ENCODE data around the gene SLC51B. TPM values are rescaled to one million over a fixed set of nuclear protein-coding genes. Genes with fewer than 3 reads are reported as not detected.

The SLC51B gene
- total and polyA plus RNA-seq, 11 donors: 0.08 TPM; not detected in 10

DNA sequence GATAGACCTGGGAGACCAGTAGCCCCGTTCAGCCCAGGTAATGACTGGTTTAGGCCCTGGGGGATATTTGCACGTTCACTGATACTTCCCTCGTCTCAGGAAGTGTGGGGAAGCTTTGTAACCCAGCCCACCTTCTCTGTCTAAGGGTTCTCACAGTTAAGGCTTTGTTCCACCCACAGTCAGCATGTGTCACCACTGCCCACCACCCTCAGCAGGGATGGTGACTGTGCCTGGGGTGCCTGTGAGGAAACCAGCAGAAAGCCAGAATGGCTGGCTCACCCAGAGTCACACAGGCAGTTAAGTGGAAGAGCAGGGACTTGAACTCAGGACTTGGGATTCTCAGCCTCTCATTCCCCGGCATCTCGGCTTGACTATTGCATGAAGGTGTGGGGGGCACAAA is 36.6 kb downstream of the SLC51B start:
- Histone ChIP-seq H3K9me3 (no peaks in the 10 kb centered on the region), H3K36me3 (no peaks in the 10 kb centered on the region), H3K27ac (peak overlapping the region in 9 of 12 donors; percentile 32 to 92 (median 64)), H3K4me3 (no peak overlapping the region), H3K27me3 (peaks cover 0 to 17% (median 0%) of the 10 kb centered on the region in 9 donors), H3K4me1 (peaks cover 8 to 88% (median 43%) of the 10 kb centered on the region in 12 donors)
- intact Hi-C loops (cut with DNase I): loop anchor here in 3 of 10 donors (2.0 to 10.0 kb wide), 3 partner anchors 27 to 49 kb away; no protein-coding TSS in a partner anchor
- ATAC-seq (no peak), DNase-seq (peak in 1 of 5 donors; percentile 18)
- WGBS, 4 donors: 73 to 80% (median 74%) methylated on average over 5 of the region's 5 CpGs
- no peak for TF ChIP-seq POLR2A (IDR thresholded peaks at IDR 0.05)
- TF ChIP-seq, protein P1, sequence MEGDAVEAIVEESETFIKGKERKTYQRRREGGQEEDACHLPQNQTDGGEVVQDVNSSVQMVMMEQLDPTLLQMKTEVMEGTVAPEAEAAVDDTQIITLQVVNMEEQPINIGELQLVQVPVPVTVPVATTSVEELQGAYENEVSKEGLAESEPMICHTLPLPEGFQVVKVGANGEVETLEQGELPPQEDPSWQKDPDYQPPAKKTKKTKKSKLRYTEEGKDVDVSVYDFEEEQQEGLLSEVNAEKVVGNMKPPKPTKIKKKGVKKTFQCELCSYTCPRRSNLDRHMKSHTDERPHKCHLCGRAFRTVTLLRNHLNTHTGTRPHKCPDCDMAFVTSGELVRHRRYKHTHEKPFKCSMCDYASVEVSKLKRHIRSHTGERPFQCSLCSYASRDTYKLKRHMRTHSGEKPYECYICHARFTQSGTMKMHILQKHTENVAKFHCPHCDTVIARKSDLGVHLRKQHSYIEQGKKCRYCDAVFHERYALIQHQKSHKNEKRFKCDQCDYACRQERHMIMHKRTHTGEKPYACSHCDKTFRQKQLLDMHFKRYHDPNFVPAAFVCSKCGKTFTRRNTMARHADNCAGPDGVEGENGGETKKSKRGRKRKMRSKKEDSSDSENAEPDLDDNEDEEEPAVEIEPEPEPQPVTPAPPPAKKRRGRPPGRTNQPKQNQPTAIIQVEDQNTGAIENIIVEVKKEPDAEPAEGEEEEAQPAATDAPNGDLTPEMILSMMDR (IDR thresholded peaks at IDR 0.05): no peak

DNA sequence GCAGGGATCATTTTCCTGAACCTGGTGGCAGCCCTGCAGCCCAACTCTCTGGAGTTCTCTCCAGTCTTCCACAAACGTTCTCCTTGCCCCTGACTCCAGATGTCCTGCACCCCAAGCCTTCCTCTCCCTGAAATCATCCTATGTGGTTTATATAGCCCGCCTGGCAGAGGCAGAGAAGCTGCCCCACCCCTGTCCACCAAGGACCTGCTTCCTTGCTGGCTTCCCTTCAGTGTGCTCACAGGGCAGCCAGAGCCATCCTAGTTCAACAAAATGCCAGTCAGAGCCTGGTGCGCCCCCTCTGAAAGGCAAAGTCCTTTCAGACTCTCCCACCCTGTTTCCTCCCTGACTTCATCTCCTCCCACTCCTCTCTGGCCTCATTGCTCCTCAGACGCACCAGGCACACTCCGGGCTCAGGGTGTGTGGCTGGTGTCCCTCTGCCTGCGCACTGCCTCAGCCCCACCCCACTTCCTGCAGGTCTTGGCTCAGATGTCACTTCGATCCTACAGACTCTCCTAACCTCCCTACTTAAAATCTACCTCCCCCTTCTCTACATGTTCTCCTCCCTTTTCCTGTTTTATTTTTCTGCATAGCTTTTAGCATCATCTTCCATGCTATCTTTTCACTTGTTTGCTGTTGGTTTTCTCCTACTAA is 37.2 kb downstream of the SLC51B start:
- Histone ChIP-seq H3K36me3 (no peaks in the 10 kb centered on the region), H3K4me1 (peaks cover 8 to 87% (median 44%) of the 10 kb centered on the region in 12 donors), H3K27me3 (peaks cover 0 to 12% (median 0%) of the 10 kb centered on the region in 9 donors), H3K4me3 (no peak overlapping the region), H3K9me3 (no peaks in the 10 kb centered on the region), H3K27ac (peak overlapping the region in 9 of 12 donors; percentile 9 to 92 (median 62))
- 23 to 32% (median 30%) methylated on average over 7 of the region's 7 CpGs for WGBS, 4 donors
- intact Hi-C loops (cut with DNase I): loop anchor here in 3 of 10 donors (2.0 to 10.0 kb wide), 3 partner anchors 28 to 50 kb away; no protein-coding TSS in a partner anchor
- peak in 1 of 4 donors; percentile 21 for ATAC-seq
- TF ChIP-seq, protein P1 (IDR thresholded peaks at IDR 0.05): no peak
- TF ChIP-seq POLR2A (IDR thresholded peaks at IDR 0.05): no peak
- peak in 1 of 5 donors; percentile 41 for DNase-seq

DNA sequence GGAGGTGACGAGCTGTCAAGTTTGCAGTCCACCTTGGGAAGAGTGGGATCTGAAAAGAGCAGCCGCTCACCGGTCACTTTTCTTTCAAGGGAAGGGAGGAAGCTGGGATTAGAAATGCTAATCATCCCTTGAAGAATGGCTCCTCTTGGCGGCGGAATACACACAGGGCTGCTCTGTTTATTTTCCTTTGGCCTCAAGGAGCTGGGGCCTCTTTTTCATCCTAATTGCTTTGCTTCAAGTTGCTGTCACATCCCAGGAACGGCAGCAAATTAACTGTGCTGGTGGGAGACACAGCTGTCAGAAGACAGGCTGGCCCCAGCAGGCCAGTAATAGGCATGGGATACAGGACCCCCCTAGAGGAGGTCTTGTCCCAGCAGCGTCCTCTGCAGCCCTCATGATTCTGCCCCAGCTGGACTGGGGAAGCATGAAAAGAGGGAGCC is 38.1 kb downstream of the SLC51B start:
- ATAC-seq (no peak), DNase-seq (peak in 1 of 5 donors; percentile 21)
- Histone ChIP-seq H3K27me3 (peaks cover 0 to 4% (median 0%) of the 10 kb centered on the region in 9 donors), H3K4me1 (peaks cover 8 to 87% (median 43%) of the 10 kb centered on the region in 12 donors), H3K27ac (peak overlapping the region in 3 of 12 donors; percentile 11 to 92 (median 34)), H3K36me3 (no peaks in the 10 kb centered on the region), H3K4me3 (no peak overlapping the region), H3K9me3 (no peaks in the 10 kb centered on the region)
- TF ChIP-seq, protein P1 (IDR thresholded peaks at IDR 0.05): peak in 8 of 12 donors; percentile 11 to 53 (median 40)
- TF ChIP-seq POLR2A (IDR thresholded peaks at IDR 0.05): no peak
- intact Hi-C loops (cut with DNase I): loop anchor here in 3 of 10 donors (1.0 to 10.0 kb wide), 4 partner anchors 28 to 50 kb away; no protein-coding TSS in a partner anchor
- 47 to 55% (median 48%) methylated on average over 7 of the region's 7 CpGs for WGBS, 4 donors
